CD14-positive monocyte (primary cell): ENCODE measurements around the gene NPAS2. TPM values are rescaled to one million over a fixed set of nuclear protein-coding genes. Genes with fewer than 3 reads are reported as not detected.

Source experiments
- DNase-seq, 3 donors: peaks; one replicate each; pipeline ENCODE4 v3.0.0-alpha.2; 2011 to 2022
- H2AFZ ChIP-seq: 2 replicates; pipeline ENCODE4 v1.6.0; 2012; ENCODE audit warnings: mild to moderate bottlenecking, low read depth, low read length, inconsistent platforms; ENCODE audit not compliant: insufficient read depth, poor library complexity, severe bottlenecking
- H3K27ac ChIP-seq, 2 donors: 1 replicate in 1 of 2; 2 replicates in 1 of 2; pipeline ENCODE4 v1.5.1; 2012 to 2013; ENCODE audit warnings: low read length in 2 of 2, control low read depth in 1 of 2, inconsistent platforms in 1 of 2, low read depth in 1 of 2, mild to moderate bottlenecking in 1 of 2
- H3K27me3 ChIP-seq, 2 donors: one replicate each; pipeline versions ENCODE4 v1.6.0 to v1.6.1; 2011 to 2013; ENCODE audit warnings: low read length in 2 of 2; ENCODE audit not compliant: control insufficient read depth in 2 of 2, insufficient read depth in 2 of 2
- H3K36me3 ChIP-seq, 2 donors: replicated peaks in 1 of 2; 1 replicate in 1 of 2; 2 replicates in 1 of 2; pipeline versions ENCODE4 v1.5.1 to v1.6.1; 2012 to 2013; ENCODE audit warnings: low read length in 2 of 2, control low read depth in 1 of 2, inconsistent platforms in 1 of 2, mild to moderate bottlenecking in 1 of 2; ENCODE audit not compliant: insufficient read depth in 2 of 2, control insufficient read depth in 1 of 2
- H3K4me1 ChIP-seq, 2 donors: 1 replicate in 1 of 2; 2 replicates in 1 of 2; pipeline versions ENCODE4 v1.5.1 to v1.6.1; 2012 to 2013; ENCODE audit warnings: low read length in 2 of 2, control low read depth in 1 of 2, inconsistent platforms in 1 of 2, mild to moderate bottlenecking in 1 of 2, moderate library complexity in 1 of 2; ENCODE audit not compliant: insufficient read depth in 2 of 2, control insufficient read depth in 1 of 2
- H3K4me2 ChIP-seq: replicated peaks from 2 replicates; pipeline ENCODE3; 2012; ENCODE audit warnings: low read length, moderate library complexity, mild to moderate bottlenecking; ENCODE audit not compliant: poor library complexity, severe bottlenecking; ENCODE audit errors: extremely low read depth
- H3K4me3 ChIP-seq, 3 experiments: fragments of 200-600 bp in 1 of 3; sonication (generic) in 1 of 3; replicated peaks in 1 of 3; 1 replicate in 2 of 3; 2 replicates in 1 of 3; pipeline ENCODE4 v1.5.1; 2011 to 2013; ENCODE audit warnings: low read length in 3 of 3, mild to moderate bottlenecking in 3 of 3, control low read depth in 2 of 3, low read depth in 2 of 3, inconsistent platforms in 1 of 3, moderate library complexity in 1 of 3
- H3K79me2 ChIP-seq: 2 replicates; pipeline ENCODE4 v1.6.0; 2012; ENCODE audit warnings: mild to moderate bottlenecking, control low read depth, inconsistent platforms, low read length, moderate library complexity; ENCODE audit not compliant: insufficient read depth
- H3K9ac ChIP-seq: 2 replicates; pipeline ENCODE4 v1.6.0; 2017; ENCODE audit warnings: low read length, mild to moderate bottlenecking; ENCODE audit not compliant: insufficient read depth, poor library complexity, severe bottlenecking
- H3K9me3 ChIP-seq, 2 donors: replicated peaks in 1 of 2; 1 replicate in 1 of 2; 2 replicates in 1 of 2; pipeline versions ENCODE4 v1.5.1 to v1.6.1; 2012 to 2013; ENCODE audit warnings: low read length in 2 of 2, control low read depth in 1 of 2; ENCODE audit not compliant: control insufficient read depth in 1 of 2, insufficient read depth in 1 of 2
- H4K20me1 ChIP-seq: 2 replicates; pipeline ENCODE4 v1.6.0; 2012; ENCODE audit warnings: mild to moderate bottlenecking, low read length, control low read depth, moderate library complexity; ENCODE audit not compliant: insufficient read depth
- H3K27ac Mint-ChIP-seq, 7 donors: one replicate each; pipeline ENCODE4 v1.8.0; 2020; ENCODE audit warnings: mild to moderate bottlenecking in 7 of 7, mixed read lengths in 7 of 7, moderate library complexity in 6 of 7, inconsistent platforms in 2 of 7
- H3K27me3 Mint-ChIP-seq, 3 donors: one replicate each; pipeline ENCODE4 v1.8.0; 2021 to 2022; ENCODE audit warnings: low read depth in 3 of 3, mild to moderate bottlenecking in 3 of 3, mixed read lengths in 3 of 3, moderate library complexity in 3 of 3, inconsistent platforms in 1 of 3
- H3K36me3 Mint-ChIP-seq, 2 donors: one replicate each; pipeline ENCODE4 v1.8.0; 2020; ENCODE audit warnings: mixed read lengths in 2 of 2, inconsistent platforms in 1 of 2, mild to moderate bottlenecking in 1 of 2
- H3K4me1 Mint-ChIP-seq: one replicate; pipeline ENCODE4 v1.8.0; 2020; ENCODE audit warnings: mild to moderate bottlenecking, mixed read lengths
- H3K4me3 Mint-ChIP-seq, 2 donors: one replicate each; pipeline ENCODE4 v1.8.0; 2020; ENCODE audit warnings: mild to moderate bottlenecking in 2 of 2, mixed read lengths in 2 of 2, moderate library complexity in 1 of 2
- H3K9me3 Mint-ChIP-seq, 7 donors: one replicate each; pipeline ENCODE4 v1.8.0; 2020 to 2022; ENCODE audit warnings: mixed read lengths in 7 of 7, mild to moderate bottlenecking in 6 of 7, moderate library complexity in 6 of 7, inconsistent platforms in 2 of 7
- WGBS: methylation state at CpG from one replicate; pipeline ENCODE4 v1.1.5; 2013; ENCODE audit warnings: missing lambda C conversion rate; ENCODE audit not compliant: insufficient coverage; 5-methylcytosine and 5-hydroxymethylcytosine counted together
- intact Hi-C, 2 donors: fragments of 100-400 bp; cut with micrococcal nuclease; formaldehyde crosslinking; loops; one replicate each; pipeline versions ENCODE4 v1.15.0 to v1.15.1; 2023
- polyA plus RNA-seq, 3 donors: library from polyadenylated mRNA; depleted of rRNA in 1 of 3; unstranded in 2 of 3; stranded (reverse) in 1 of 3; fragments of 300-500 nt in 2 of 3; fragments of >200 nt in 1 of 3; fragmentation: Illumina TruSeq in 2 of 3; gene quantifications; 1 replicate in 2 of 3; 2 replicates in 1 of 3; pipeline ENCODE4 v1.2.3, GENCODE V29; 2012 to 2021
- TF ChIP-seq, protein P1 (sequence below): fragments of 200-600 bp; IDR thresholded peaks from one replicate; pipeline ENCODE4 v1.8.0; 2022; ENCODE audit warnings: antibody characterized with exemption, mild to moderate bottlenecking

Gene NPAS2
- polyA plus RNA-seq, 3 donors, result not detected

DNA sequence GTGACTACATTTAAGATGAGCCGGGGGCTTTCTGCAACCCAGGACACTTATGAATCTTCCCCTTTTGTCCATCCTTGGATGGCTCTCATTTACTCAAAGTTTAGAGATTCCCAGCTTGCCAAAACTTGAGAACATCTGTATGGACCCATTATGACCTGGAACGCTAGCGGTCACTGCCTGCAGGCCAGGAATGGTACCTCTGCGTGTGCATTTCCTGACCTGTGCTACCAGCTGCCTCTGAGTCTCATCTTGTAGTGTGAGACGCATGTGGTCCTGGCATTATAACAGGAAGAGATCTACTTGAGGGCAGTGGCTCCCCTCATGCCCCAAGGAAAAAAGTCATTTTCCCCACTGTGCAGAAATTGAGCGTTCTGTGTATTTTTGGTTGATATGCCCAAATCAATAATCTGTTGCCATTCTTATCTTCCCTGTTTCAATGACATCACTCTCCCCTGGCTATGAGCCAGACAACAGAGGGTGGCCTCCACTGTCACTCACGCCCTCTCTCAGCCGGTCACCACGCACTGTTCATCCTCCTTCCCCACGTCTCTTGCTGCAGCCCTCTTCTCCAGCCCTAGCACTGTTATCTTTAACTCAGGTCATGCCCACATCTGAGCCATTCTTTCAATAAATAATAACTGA is 28.5 kb upstream of the NPAS2 start:
- no peak overlapping the region for H3K9ac ChIP-seq
- no peaks in the 10 kb centered on the region for H3K36me3 Mint-ChIP-seq
- intact Hi-C loops, result no loop called here
- no peaks in the 10 kb centered on the region for H3K9me3 ChIP-seq
- H3K4me2 ChIP-seq, result no peak overlapping the region
- 86% methylated on average over 8 of the region's 10 CpGs for WGBS
- no peaks in the 10 kb centered on the region for H3K79me2 ChIP-seq
- H3K4me3 ChIP-seq, result no peak overlapping the region
- peaks cover 0 to 4% (median 3%) of the 10 kb centered on the region in 7 donors for H3K9me3 Mint-ChIP-seq
- no peaks in the 10 kb centered on the region for H3K36me3 ChIP-seq
- H2AFZ ChIP-seq, result no peak overlapping the region
- TF ChIP-seq, protein P1, sequence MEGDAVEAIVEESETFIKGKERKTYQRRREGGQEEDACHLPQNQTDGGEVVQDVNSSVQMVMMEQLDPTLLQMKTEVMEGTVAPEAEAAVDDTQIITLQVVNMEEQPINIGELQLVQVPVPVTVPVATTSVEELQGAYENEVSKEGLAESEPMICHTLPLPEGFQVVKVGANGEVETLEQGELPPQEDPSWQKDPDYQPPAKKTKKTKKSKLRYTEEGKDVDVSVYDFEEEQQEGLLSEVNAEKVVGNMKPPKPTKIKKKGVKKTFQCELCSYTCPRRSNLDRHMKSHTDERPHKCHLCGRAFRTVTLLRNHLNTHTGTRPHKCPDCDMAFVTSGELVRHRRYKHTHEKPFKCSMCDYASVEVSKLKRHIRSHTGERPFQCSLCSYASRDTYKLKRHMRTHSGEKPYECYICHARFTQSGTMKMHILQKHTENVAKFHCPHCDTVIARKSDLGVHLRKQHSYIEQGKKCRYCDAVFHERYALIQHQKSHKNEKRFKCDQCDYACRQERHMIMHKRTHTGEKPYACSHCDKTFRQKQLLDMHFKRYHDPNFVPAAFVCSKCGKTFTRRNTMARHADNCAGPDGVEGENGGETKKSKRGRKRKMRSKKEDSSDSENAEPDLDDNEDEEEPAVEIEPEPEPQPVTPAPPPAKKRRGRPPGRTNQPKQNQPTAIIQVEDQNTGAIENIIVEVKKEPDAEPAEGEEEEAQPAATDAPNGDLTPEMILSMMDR, result no peak
- H3K27ac ChIP-seq, result no peak overlapping the region
- H3K4me3 Mint-ChIP-seq, result no peak overlapping the region
- no peaks in the 10 kb centered on the region for H3K4me1 ChIP-seq
- no peaks in the 10 kb centered on the region for H4K20me1 ChIP-seq
- H3K27me3 ChIP-seq, result no peaks in the 10 kb centered on the region
- H3K4me1 Mint-ChIP-seq, result no peaks in the 10 kb centered on the region
- no peak overlapping the region for H3K27ac Mint-ChIP-seq
- peaks cover 2 to 7% (median 5%) of the 10 kb centered on the region in 3 donors for H3K27me3 Mint-ChIP-seq
- no peak for DNase-seq

DNA sequence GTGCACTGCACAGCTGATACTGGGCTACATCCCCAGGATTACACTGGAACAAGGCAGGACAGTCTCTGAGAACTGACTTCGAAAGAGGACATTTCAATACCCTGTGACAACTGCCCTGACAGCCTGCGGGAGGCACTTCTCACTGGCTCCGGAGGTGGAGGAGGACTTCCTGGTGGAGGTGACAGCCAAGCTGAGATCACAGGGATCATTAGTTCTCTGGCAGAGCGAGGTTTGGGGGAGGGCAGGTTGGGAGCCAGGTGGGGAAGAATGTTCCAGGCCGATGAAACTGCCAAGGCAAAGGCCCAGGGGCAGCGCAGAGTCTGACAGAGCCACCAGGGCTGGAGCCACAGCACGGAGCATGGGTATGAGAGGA is 28.0 kb upstream of the NPAS2 start:
- H3K27ac Mint-ChIP-seq, result no peak overlapping the region
- TF ChIP-seq, protein P1, result no peak

More for the DNA sequence above, 28.0 kb upstream of the NPAS2 start:
- H3K79me2 ChIP-seq, result no peaks in the 10 kb centered on the region
- peaks cover 2 to 7% (median 5%) of the 10 kb centered on the region in 3 donors for H3K27me3 Mint-ChIP-seq
- H3K27ac ChIP-seq, result no peak overlapping the region
- no peaks in the 10 kb centered on the region for H3K27me3 ChIP-seq
- H3K36me3 ChIP-seq, result no peaks in the 10 kb centered on the region
- no peak overlapping the region for H2AFZ ChIP-seq
- no peaks in the 10 kb centered on the region for H3K36me3 Mint-ChIP-seq
- H3K4me3 ChIP-seq, result no peak overlapping the region
- H3K9me3 ChIP-seq, result no peaks in the 10 kb centered on the region
- H3K4me1 ChIP-seq, result no peaks in the 10 kb centered on the region
- no peak for DNase-seq
- no peak overlapping the region for H3K4me2 ChIP-seq
- no peak overlapping the region for H3K4me3 Mint-ChIP-seq
- WGBS, result 96% methylated on average over 7 of the region's 7 CpGs
- no peaks in the 10 kb centered on the region for H4K20me1 ChIP-seq
- no peaks in the 10 kb centered on the region for H3K4me1 Mint-ChIP-seq
- intact Hi-C loops, result no loop called here
- H3K9me3 Mint-ChIP-seq, result peaks cover 0 to 4% (median 3%) of the 10 kb centered on the region in 7 donors
- H3K9ac ChIP-seq, result no peak overlapping the region
